Upper lobe of left lung (tissue), 6 donors: ENCODE measurements around the gene SAPCD2. TPM values are rescaled to one million over a fixed set of nuclear protein-coding genes. Genes with fewer than 3 reads are reported as not detected.

Experiments
- ATAC-seq, 2 donors: fragments of 200-7000 bp; cut with Tn5 transposase; one replicate each; pipeline ENCODE4 v1.9.1; 2022; ENCODE audit warnings: mild to moderate bottlenecking in 2 of 2, moderate library complexity in 2 of 2; ENCODE audit not compliant: low FRiP score in 2 of 2
- DNase-seq, 2 donors: peaks; one replicate each; pipeline ENCODE4 v3.0.0-alpha.2; 2019 to 2020
- H3K27ac ChIP-seq, 4 donors: fragments of 200-600 bp; sonication (generic); one replicate each; pipeline ENCODE4 v1.5.1; 2016 to 2019
- H3K27me3 ChIP-seq, 4 donors: fragments of 200-600 bp; sonication (generic); one replicate each; pipeline ENCODE4 v1.5.1; 2017 to 2019
- H3K36me3 ChIP-seq, 4 donors: fragments of 200-600 bp; sonication (generic); one replicate each; pipeline ENCODE4 v1.5.1; 2016 to 2019
- H3K4me1 ChIP-seq, 4 donors: fragments of 200-600 bp; sonication (generic); one replicate each; pipeline ENCODE4 v1.5.1; 2018 to 2019
- H3K4me3 ChIP-seq, 4 donors: fragments of 200-600 bp; sonication (generic); one replicate each; pipeline ENCODE4 v1.5.1; 2017 to 2019; ENCODE audit warnings: mild to moderate bottlenecking in 2 of 4, moderate library complexity in 1 of 4
- H3K9me3 ChIP-seq, 4 donors: fragments of 200-600 bp; sonication (generic); one replicate each; pipeline ENCODE4 v1.5.1; 2018 to 2019
- CTCF ChIP-seq, 6 experiments: fragments of 450-650 bp in 4 of 6; fragments of 200-600 bp in 2 of 6; sonication (generic) in 2 of 6; IDR thresholded peaks; one replicate each; pipeline ENCODE4 v1.5.1; 2016 to 2019; ENCODE audit warnings: antibody characterized with exemption in 6 of 6
- EP300 ChIP-seq, 4 donors: sonication (generic); formaldehyde crosslinking; IDR thresholded peaks; one replicate each; pipeline ENCODE4 v1.5.1; 2017; ENCODE audit warnings: antibody characterized with exemption in 4 of 4, control low read depth in 2 of 4
- POLR2A ChIP-seq, 4 donors: fragments of 450-650 bp; IDR thresholded peaks; one replicate each; pipeline ENCODE4 v1.5.1; 2016 to 2017; ENCODE audit warnings: antibody characterized with exemption in 4 of 4, mild to moderate bottlenecking in 2 of 4
- POLR2AphosphoS5 ChIP-seq, 2 donors: sonication (generic); formaldehyde crosslinking; IDR thresholded peaks; one replicate each; pipeline ENCODE4 v1.5.1; 2017; ENCODE audit warnings: antibody characterized with exemption in 2 of 2
- WGBS, 2 donors: methylation state at CpG; one replicate each; pipeline ENCODE4 v1.1.5; 2017 to 2018; 5-methylcytosine and 5-hydroxymethylcytosine counted together
- total RNA-seq, 6 donors: library from RNA; depleted of rRNA in 4 of 6; stranded (reverse); fragments of >200 nt in 4 of 6; gene quantifications; one replicate each; pipeline versions ENCODE4 v1.1.0 to v1.2.1, GENCODE V29; 2016 to 2021
- donor health status: DM: no; HTN: no; CAD: no; lungs with moderate emphysema.
- donor health status: DM: no; HTN: yes; CAD: no; lungs with severe emphysema.

The SAPCD2 gene
- total RNA-seq, 6 donors from 2014 or later: 0.69 to 6.8 (median 1.4) TPM

GRCh38 chr9:137045294-137046087 lies 24.9 kb downstream of the SAPCD2 start:
- 1% methylated on average over 47 of the region's 96 CpGs; no CpG with 5 or more reads in 1 of the 2 donors for WGBS, 2 donors
- H3K4me3 ChIP-seq: peak overlapping the region; percentile 55 to 82 (median 64)
- H3K27ac ChIP-seq: peak overlapping the region; percentile 50 to 81 (median 76)
- peak in 1 of 2 donors; percentile 86 for DNase-seq
- TF ChIP-seq CTCF (IDR thresholded peaks at IDR 0.05): no peak
- no peak for TF ChIP-seq POLR2A (IDR thresholded peaks at IDR 0.05)
- TF ChIP-seq POLR2AphosphoS5 (IDR thresholded peaks at IDR 0.05): no peak
- TF ChIP-seq EP300 (IDR thresholded peaks at IDR 0.05): no peak
- H3K36me3 ChIP-seq: peaks cover 0 to 3% (median 3%) of the 10 kb centered on the region in 4 donors
- no peaks in the 10 kb centered on the region for H3K9me3 ChIP-seq
- peaks cover 36 to 58% (median 42%) of the 10 kb centered on the region in 4 donors for H3K4me1 ChIP-seq
- ATAC-seq: peak in 1 of 2 donors; percentile 23
- H3K27me3 ChIP-seq: peaks cover 0 to 49% (median 16%) of the 10 kb centered on the region in 4 donors

GRCh38 chr9:137044502-137045177 lies 25.7 kb downstream of the SAPCD2 start:
- peak overlapping the region; percentile 38 to 82 (median 64) for H3K4me3 ChIP-seq
- WGBS, 2 donors: 22 to 26% methylated on average over 9 to 17 of the region's 18 CpGs
- peaks cover 0 to 46% (median 15%) of the 10 kb centered on the region in 4 donors for H3K27me3 ChIP-seq
- ATAC-seq (peak in 1 of 2 donors; percentile 4), DNase-seq (peak; percentile 41 to 64)
- H3K9me3 ChIP-seq: no peaks in the 10 kb centered on the region
- TF ChIP-seq EP300 (IDR thresholded peaks at IDR 0.05) (peak in 1 of 4 donors; percentile 7), CTCF (IDR thresholded peaks at IDR 0.05) (no peak), POLR2AphosphoS5 (IDR thresholded peaks at IDR 0.05) (peak; percentile 54 to 59), POLR2A (IDR thresholded peaks at IDR 0.05) (no peak)
- H3K36me3 ChIP-seq: peaks cover 0 to 11% (median 9%) of the 10 kb centered on the region in 4 donors
- H3K27ac ChIP-seq: peak overlapping the region; percentile 72 to 81 (median 76)
- peaks cover 36 to 60% (median 45%) of the 10 kb centered on the region in 4 donors for H3K4me1 ChIP-seq

- peaks cover 0 to 17% (median 15%) of the 10 kb centered on the region in 4 donors for H3K36me3 ChIP-seq
- no peak for TF ChIP-seq POLR2AphosphoS5 (IDR thresholded peaks at IDR 0.05)
- no peak for TF ChIP-seq CTCF (IDR thresholded peaks at IDR 0.05)
- no peak for TF ChIP-seq POLR2A (IDR thresholded peaks at IDR 0.05)
- no peak for TF ChIP-seq EP300 (IDR thresholded peaks at IDR 0.05)
- ATAC-seq (no peak), DNase-seq (peak in 1 of 2 donors; percentile 57)
- H3K27me3 ChIP-seq: peaks cover 0 to 40% (median 12%) of the 10 kb centered on the region in 4 donors
- 8 to 43% methylated on average over 2 to 10 of the region's 12 CpGs for WGBS, 2 donors
- peak overlapping the region; percentile 7 to 82 (median 64) for H3K4me3 ChIP-seq
- H3K27ac ChIP-seq: peak overlapping the region; percentile 72 to 81 (median 76)
- H3K4me1 ChIP-seq: peaks cover 36 to 60% (median 45%) of the 10 kb centered on the region in 4 donors
- H3K9me3 ChIP-seq: no peaks in the 10 kb centered on the region
Observed at GRCh38 chr9:137044037-137044436, 26.3 kb downstream of the SAPCD2 start.

- peak in 1 of 2 donors; percentile 9 for ATAC-seq
- H3K36me3 ChIP-seq: peaks cover 0 to 27% (median 19%) of the 10 kb centered on the region in 4 donors
- TF ChIP-seq POLR2AphosphoS5 (IDR thresholded peaks at IDR 0.05) (peak in 1 of 2 donors; percentile 24), EP300 (IDR thresholded peaks at IDR 0.05) (no peak), CTCF (IDR thresholded peaks at IDR 0.05) (no peak), POLR2A (IDR thresholded peaks at IDR 0.05) (no peak)
- peak; percentile 38 to 76 for DNase-seq
- H3K27ac ChIP-seq: peak overlapping the region; percentile 72 to 81 (median 76)
- no peaks in the 10 kb centered on the region for H3K9me3 ChIP-seq
- H3K27me3 ChIP-seq: peaks cover 0 to 32% (median 8%) of the 10 kb centered on the region in 4 donors
- WGBS, 2 donors: 52 to 77% methylated on average over 5 to 33 of the region's 36 CpGs
- H3K4me3 ChIP-seq: peak overlapping the region in 3 of 4 donors; percentile 63 to 82 (median 65)
- peaks cover 36 to 54% (median 43%) of the 10 kb centered on the region in 4 donors for H3K4me1 ChIP-seq
Observed at GRCh38 chr9:137042751-137043727, 27.3 kb downstream of the SAPCD2 start.
